A549 treated with DMSO at 1 μM for 4 hours (cell line): ENCODE results near the gene PSMC3IP. TPM values are rescaled to one million over a fixed set of nuclear protein-coding genes. Genes with fewer than 3 reads are reported as not detected.

Source experiments
- total RNA-seq: library from RNA; stranded (reverse); fragments of 200-300 nt; extraction: Qiagen RNA extraction; gene quantifications from 5 replicates; pipeline ENCODE4 v1.2.3, GENCODE V29; 2022; ENCODE audit warnings: low read depth

The PSMC3IP gene
- 35.4 to 41.6 TPM (median 37.2 TPM) in 5 replicates for total RNA-seq

DNA sequence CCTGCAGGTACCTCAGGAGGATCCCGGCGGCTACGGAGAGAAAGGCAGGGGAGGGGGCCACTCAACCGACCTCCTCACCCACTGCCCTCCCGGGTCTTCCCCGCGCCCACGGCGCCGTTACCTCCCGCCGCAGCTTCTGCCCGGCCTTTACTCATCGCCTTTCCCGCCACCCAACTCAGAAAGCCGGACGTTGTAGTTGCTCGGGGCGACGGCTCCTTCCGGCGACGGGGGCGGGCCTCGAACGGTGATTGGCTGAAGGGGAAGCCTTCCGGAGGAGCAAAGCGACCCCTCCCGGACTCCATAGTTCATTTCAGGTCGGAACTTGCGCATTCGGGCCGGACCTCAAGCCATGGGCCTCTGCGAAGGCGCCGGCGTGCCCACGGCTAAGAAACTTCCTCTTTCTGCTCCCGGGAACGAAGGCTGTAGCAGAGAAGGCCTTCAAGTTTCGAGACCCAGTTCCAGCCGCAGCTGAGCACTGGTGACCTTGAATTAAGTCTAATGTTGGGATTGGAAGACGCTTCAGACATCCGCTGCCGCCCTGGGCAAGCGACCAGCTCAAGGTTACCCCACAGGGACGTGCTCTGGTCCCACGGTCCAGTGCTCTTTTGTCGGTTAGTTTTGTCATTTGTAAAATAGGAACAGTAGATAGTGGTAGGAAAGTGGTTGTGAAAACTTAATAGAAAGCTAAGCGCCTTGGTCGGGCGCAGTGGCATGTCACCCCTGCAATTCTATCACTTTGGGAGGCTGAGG is at the start of gene PSMC3IP:
Gene PSMC3IP (minus strand): TSS at position 198 of the 750 bp plus-strand sequence. CDS start 43 bp downstream, at position 155.

GRCh38 chr17:42609182-42609813 is 31.8 kb upstream of the PSMC3IP start, which contains the start of the genes RETREG3 and TUBG1:
RETREG3 (minus strand) TSS chr17:42609374; CDS start chr17:42609324, 50 bp downstream.
TUBG1 (plus strand) TSS chr17:42609683; CDS start chr17:42609738, 55 bp downstream.

GRCh38 chr17:42566883-42567573 is 10.5 kb downstream of the PSMC3IP start, which contains the start of gene MLX:
MLX (plus strand) TSS chr17:42567100; CDS start chr17:42567125, 25 bp downstream.

GRCh38 chr17:42561897-42562387 is 15.6 kb downstream of the PSMC3IP start, which contains the start of gene COASY:
COASY (plus strand) TSS chr17:42562148; CDS start chr17:42562623, 475 bp downstream.

GRCh38 chr17:42552736-42553135 is 24.8 kb downstream of the PSMC3IP start, which contains the start of gene HSD17B1:
HSD17B1 (plus strand) TSS chr17:42552923; CDS start chr17:42552934, 11 bp downstream.

GRCh38 chr17:42536048-42536371 is 41.5 kb downstream of the PSMC3IP start, which contains the start of gene NAGLU:
NAGLU (plus strand) TSS chr17:42536241; CDS start chr17:42536273, 32 bp downstream.

Other genes with a start within 250 kb of the PSMC3IP start
- 73.6 to 93.7 TPM (median 89.8 TPM) in 5 replicates for gene STAT3, start 189.3 kb downstream of the PSMC3IP start, total RNA-seq
- 454 to 515 TPM (median 493 TPM) in 5 replicates for gene CAVIN1, start 154.5 kb downstream of the PSMC3IP start, total RNA-seq
- 36.9 to 55.3 TPM (median 45.9 TPM) in 5 replicates for gene ATP6V0A1, start 118.9 kb downstream of the PSMC3IP start, total RNA-seq
- gene NAGLU, start 41.5 kb downstream of the PSMC3IP start, total RNA-seq, result 41.6 to 46.5 TPM (median 43.3 TPM) in 5 replicates
- gene HSD17B1, start 24.8 kb downstream of the PSMC3IP start, total RNA-seq, result 0.84 to 1.5 TPM (median 1.4 TPM) in 5 replicates
- 109 to 137 TPM (median 125 TPM) in 5 replicates for gene COASY, start 15.6 kb downstream of the PSMC3IP start, total RNA-seq
- gene MLX, start 10.6 kb downstream of the PSMC3IP start, total RNA-seq, result 51.9 to 63.2 TPM (median 59.8 TPM) in 5 replicates
- gene RETREG3, start 31.6 kb upstream of the PSMC3IP start, total RNA-seq, result 28.1 to 34.5 TPM (median 32.2 TPM) in 5 replicates
- gene TUBG1, start 32.0 kb upstream of the PSMC3IP start, total RNA-seq, result 140 to 165 TPM (median 152 TPM) in 5 replicates
- 18.0 to 26.0 TPM (median 23.3 TPM) in 5 replicates for gene TUBG2, start 81.6 kb upstream of the PSMC3IP start, total RNA-seq
- gene PLEKHH3, start 99.3 kb upstream of the PSMC3IP start, total RNA-seq, result 16.0 to 20.7 TPM (median 16.6 TPM) in 5 replicates
- 0.24 to 0.46 TPM (median 0.37 TPM) in 5 replicates for gene CCR10, start 104.1 kb upstream of the PSMC3IP start, total RNA-seq
- 5.6 to 7.0 TPM (median 6.3 TPM) in 5 replicates for gene CNTNAP1, start 104.8 kb upstream of the PSMC3IP start, total RNA-seq
- 8.4 to 12.4 TPM (median 11.1 TPM) in 5 replicates for gene EZH1, start 167.3 kb upstream of the PSMC3IP start, total RNA-seq
- gene RAMP2, start 183.5 kb upstream of the PSMC3IP start, total RNA-seq, result 0.69 to 1.2 TPM (median 0.85 TPM) in 5 replicates
- gene VPS25, start 195.7 kb upstream of the PSMC3IP start, total RNA-seq, result 124 to 130 TPM (median 127 TPM) in 5 replicates
- gene WNK4, start 202.9 kb upstream of the PSMC3IP start, total RNA-seq, result 0.56 to 2.4 TPM (median 1.6 TPM) in 5 replicates
- gene COA3, start 221.0 kb upstream of the PSMC3IP start, total RNA-seq, result 118 to 145 TPM (median 129 TPM) in 5 replicates
- 0.05 to 0.28 TPM (median 0.05 TPM) in 4 of 5 replicates, not detected in the other for gene CNTD1, start 221.1 kb upstream of the PSMC3IP start, total RNA-seq
- gene BECN1, start 246.6 kb upstream of the PSMC3IP start, total RNA-seq, result 77.4 to 103 TPM (median 83.0 TPM) in 5 replicates